HG03439 (cell line): ENCODE results near the gene POU2AF1.
"Not testable (repeated sequence)": the region's sequence is repeated elsewhere in the genome, so short reads cannot be mapped to it uniquely, and the experiment has no call there.

Source experiments
- ATAC-seq: cut with Tn5 transposase; IDR thresholded peaks from one replicate; pipeline ENCODE4 v1.9.1; 2021; ENCODE audit warnings: mild to moderate bottlenecking, moderate library complexity; ENCODE audit not compliant: unreplicated experiment

POU2AF1 gene

GRCh38 chr11:111410951-111411350 lies 31.9 kb upstream of the POU2AF1 start:
- ATAC-seq, result no peak

GRCh38 chr11:111409915-111410314 lies 30.8 kb upstream of the POU2AF1 start:
- ATAC-seq, result peak; percentile 61

DNA sequence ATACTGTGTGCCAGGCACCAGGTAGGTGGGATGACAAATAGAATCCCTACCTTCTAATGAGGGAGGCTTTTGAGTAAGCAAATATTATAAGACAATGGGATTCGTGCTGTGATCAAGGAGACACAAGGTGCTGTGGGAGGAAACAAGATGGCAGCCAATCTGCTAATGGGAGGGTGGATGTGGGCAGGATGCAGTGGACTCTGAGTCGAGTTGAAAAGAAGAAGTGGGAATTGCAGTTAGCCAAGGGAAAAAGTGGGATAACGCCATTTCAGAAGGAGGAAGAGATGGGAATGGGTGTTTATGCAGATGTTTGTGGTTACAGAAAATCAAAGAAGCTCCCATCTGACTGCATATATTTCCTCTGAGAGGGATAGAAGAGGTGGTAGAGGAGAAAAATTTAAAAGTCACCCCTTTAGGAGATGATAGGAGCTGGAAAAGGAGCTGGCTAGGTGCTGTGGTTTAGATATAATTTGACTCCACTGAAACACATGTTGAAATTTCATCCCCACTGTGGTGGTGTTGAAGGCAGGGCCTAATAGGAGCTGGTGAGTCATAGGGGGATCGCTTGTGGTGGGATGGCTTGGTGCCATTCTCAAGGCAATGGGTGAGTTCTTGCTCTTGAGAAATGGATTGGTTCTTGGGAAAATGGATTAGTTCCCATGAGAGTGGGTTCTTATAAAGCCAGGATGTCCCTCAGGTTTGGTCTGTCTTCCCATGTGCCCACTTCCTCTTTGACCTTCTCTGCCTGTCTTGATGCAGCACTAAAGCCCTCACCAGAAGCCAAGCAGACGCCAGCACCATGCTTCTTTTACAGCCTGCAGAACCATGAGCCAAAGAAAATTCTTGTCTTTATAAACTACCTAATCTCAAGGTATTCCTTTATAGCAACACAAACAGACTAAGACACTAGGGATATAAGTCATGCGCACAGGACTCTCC lies 30.0 kb upstream of the POU2AF1 start:
- no peak for ATAC-seq

DNA sequence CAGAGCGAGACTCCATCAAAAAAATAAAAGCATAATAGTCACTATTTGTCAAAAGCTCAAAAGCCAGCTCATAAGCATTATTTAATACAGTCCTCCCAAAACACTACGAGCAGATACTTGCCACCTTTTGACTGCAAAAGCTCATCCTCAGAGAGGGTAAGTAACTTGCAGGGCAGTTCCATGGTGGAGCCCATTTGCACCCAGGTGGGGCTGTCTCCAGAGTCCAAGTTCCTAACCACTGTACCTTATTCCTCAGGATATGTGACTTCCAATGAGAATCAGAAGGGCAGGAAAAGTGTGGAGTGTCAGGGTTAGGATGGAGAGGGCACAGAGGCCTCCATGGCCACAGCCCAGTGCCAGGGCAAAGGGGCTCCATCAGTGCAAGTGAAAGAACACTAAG lies 28.6 kb upstream of the POU2AF1 start:
- no peak for ATAC-seq

- no peak for ATAC-seq
Measured at GRCh38 chr11:111406589-111406988, 27.5 kb upstream of the POU2AF1 start.

DNA sequence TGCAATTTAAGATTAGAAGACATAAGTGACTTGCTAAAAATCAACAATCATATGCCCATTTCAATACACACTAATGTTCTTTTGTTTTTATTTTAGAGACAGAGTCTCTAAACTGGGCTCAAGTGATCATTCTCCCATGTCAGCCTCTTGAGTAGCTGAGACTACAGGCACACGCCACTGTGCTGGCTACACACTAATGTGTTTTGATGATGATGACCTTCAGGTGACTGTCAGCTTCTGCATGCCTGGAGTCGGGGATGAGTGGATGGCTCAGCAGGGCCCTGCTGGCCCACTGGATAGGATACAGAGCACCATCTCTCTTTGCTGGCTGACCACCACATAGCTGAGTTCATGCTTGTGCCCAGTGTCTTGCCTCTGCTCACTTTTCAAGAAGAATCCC lies 27.0 kb upstream of the POU2AF1 start:
- ATAC-seq, result no peak

DNA sequence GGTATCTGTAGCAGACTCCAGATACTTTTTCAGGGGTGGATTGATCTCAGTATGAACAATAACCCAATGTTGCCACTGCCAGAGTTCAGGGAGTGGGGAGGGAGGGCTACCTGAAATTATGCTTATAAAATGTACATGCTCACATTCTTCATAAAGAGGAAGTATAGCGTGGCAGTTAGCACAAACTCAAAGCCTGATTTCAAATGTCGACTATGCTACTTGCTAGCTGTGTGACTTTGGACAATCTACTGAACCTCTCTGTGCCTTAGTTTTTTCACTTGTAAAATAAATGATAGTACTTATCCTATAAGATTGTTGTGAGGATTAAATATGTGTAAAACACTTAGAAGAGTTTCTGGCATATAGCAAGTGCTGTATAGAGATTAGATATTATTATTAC lies 26.5 kb upstream of the POU2AF1 start:
- ATAC-seq, result no peak

- ATAC-seq, result no peak
Measured at GRCh38 chr11:111403051-111403726, 24.1 kb upstream of the POU2AF1 start.

GRCh38 chr11:111402411-111402810 lies 23.3 kb upstream of the POU2AF1 start:
- no peak for ATAC-seq

DNA sequence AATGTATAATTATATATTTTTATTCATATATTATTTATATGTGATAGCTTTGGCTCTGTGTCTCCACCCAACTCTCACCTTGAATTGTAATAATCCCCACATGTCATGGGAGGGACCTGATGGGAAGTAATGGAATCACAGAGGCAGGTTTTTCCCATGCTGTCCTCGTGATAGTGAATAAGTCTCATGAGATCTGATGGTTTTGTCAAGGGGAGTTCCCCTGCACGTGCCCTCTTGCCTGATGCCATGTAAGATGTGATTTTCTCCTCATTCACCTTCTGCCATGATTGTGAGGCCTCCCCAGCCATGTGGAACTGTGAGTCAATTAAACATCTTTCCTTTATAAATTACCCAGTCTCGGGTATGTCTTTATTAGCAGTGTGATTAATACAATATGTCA lies 22.9 kb upstream of the POU2AF1 start:
- not testable (repeated sequence) for ATAC-seq

GRCh38 chr11:111400595-111400994 lies 21.5 kb upstream of the POU2AF1 start:
- ATAC-seq, result no peak

DNA sequence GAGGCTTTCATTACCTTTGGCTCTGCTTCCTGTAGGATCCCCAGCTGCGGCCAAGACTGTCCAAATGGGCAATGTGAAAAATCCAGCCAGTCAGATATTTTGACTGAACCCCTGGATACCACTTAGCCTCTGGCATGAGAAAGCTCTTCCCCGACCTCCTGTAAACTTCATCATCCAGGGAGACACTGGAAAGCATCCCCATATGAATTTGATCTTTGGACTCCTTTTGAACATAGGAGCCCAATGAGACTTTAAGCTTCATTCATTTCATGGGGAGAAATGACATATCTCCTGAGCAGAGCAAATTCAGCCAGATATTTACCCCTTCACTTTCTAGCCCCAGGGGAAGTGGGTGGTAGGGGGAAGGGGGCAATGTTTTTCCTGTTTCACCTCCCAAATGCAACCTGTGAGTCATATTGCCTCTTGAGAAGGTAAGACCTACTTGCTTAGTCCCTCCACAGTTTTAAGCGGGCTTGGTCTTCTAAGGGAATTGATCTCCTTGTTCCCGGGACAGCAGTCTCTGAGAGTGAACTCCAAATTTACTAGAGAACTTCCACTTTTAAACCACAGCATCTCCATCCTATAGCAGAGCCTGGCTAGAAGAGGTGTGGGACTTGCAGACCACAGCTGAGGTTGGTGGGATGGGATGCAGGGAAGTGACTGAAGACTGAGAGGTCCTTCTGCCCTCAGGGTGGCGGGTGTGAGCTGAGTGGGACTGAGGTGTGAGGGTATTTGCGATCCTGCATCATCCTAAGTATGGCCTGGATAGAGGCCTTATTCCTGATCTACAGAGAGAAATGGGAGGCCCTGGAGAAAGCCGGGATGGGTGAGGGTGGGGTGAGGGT lies 20.3 kb upstream of the POU2AF1 start:
- no peak for ATAC-seq

DNA sequence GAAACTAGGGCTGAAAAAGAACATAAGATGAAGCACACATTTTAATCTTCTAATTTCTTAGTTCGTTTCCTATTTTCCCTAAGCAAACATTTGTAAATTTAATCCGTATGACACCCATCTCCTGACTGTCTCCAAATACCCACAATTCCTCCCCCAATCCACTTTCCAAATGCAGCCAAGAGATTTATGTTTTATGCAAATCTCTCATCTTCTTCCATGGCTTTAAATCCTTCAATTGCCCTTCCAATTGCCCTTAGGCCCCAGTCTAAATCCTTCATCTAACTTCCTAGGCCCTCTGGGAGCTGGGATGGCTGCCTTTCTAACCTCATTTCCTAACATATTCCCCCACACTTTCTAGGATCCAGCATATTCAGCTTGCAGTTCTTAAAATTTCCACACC lies 18.0 kb upstream of the POU2AF1 start:
- ATAC-seq, result no peak

- ATAC-seq, result no peak
Measured at GRCh38 chr11:111395749-111396148, 16.7 kb upstream of the POU2AF1 start.

GRCh38 chr11:111395081-111395480 lies 16.0 kb upstream of the POU2AF1 start:
- no peak for ATAC-seq

DNA sequence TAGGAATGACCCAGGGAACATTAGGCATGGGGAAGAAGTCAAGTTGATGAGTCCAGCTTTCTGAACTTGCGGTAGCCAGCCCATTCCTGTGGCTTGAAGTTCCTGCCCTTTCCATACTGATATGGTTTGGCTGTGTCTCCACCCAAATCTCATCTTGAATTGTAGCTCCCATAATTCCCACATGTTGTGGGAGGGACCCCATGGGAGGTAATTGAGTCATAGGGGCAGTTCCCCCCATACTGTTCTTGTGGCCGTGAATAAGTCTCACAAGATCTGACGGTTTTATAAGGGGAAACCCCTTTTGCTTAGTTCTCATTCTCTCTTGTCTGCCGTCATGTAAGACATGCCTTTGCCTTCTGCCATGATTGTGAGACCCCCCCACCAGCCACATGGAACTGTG lies 15.1 kb upstream of the POU2AF1 start:
- not testable (repeated sequence) for ATAC-seq

DNA sequence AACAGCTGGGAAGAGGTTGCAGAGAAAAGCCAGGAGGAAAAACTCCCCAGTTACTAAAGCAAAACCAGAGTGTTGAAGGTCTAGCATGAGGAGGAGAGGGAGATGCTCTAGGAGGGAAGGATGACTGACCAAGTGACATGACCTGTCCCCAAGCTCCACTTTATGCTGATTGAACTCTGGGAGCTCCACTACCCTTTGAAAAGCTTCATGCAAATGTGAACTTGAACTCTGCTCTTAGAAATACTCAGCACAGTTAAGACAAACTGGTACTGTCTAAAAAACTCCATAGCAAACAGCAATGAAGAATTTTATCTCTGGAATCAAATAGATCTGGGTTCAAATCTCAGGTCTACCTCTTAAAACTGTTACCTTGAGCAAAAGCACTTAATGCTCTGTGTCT lies 14.5 kb upstream of the POU2AF1 start:
- ATAC-seq, result no peak

DNA sequence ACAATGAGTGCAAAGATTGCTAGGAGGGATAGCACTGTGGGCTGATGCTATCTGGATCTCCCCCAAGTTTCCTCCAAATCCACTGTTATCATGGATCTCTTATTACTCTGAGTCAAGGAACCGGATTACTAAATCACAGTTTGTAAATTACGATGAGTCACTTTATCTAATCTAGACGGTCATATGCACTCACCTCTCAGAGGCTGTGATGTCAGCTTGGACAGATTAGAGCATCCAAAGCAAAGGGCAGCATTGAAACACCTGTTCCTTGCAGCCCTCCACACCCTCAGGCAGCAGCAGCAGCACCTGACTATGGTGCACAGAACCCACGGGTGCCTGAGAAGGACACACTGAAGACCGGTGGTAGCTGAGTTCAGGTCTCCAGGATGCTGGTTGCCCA lies 14.0 kb upstream of the POU2AF1 start:
- no peak for ATAC-seq

DNA sequence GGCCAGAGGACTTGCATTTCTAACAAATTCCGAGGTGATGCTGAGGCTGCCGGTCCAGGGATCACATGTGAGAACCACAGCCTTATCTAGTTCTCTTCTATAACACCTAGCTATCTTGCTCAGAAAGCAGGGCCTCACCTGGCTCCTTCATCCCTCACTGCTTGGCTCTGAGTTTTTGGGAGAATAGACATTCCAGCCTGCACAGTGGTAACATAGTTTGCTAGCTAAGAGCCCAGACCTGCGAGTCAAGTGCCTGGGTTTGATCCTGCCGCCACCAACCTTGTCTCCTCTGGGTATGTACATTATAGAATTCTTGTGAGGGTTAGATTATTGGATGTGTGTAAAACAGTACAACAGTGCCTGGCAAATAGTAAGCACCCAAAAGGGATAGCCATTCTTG lies 13.5 kb upstream of the POU2AF1 start:
- no peak for ATAC-seq

DNA sequence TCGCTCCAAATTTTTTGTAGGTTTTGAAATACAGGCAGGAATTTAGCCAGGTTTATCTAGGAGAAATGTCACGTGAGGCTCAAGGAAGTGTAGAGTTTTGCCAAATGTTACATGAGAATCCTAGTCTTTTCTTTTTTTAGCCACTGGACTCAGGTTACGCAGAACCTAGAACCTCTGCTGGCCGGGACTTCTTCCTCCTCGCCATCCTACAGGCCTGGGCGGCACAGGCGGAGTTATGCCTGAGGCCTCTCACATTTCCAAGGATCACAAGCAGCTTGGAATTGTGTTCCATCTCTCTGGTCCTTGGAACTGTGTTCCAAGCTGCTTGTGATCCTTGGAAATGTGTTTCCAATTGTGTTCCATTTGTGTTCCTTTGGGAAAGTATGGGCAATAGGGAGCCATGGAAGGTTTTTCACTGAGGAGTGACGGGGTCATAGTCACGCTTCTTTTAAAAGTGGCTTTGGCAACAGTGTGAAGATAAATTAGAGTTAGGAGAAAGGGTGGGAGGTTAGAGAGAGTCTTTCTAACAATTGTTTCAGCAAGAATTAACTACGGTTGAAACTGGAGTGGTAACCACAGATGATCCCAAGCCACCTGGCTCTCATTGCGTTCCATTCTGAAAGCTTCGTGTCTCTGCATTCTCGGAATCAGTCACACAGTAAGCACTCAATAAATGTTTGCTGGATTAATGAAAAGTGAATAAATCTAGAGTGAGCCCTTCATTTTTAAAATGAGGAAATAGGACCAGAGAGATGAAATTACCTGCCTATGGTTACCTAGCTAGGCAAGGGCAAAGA lies 12.5 kb upstream of the POU2AF1 start:
- ATAC-seq, result no peak

GRCh38 chr11:111388842-111389241 lies 9.8 kb upstream of the POU2AF1 start:
- no peak for ATAC-seq
